ENCODE results near the gene EXOC3L4.

Gene EXOC3L4

GRCh38 chr14:103129301-103130016 lies 34.9 kb downstream of the EXOC3L4 start:
- H3K4me3 ChIP-seq (ENCODE audit: low read depth, low read length) = no peak overlapping the region
- TF ChIP-seq CTCF (IDR thresholded peaks at IDR 0.05; ENCODE audit: low read depth, low read length) (no peak), MYC (IDR thresholded peaks at IDR 0.05; ENCODE audit: low read depth, low read length) (no peak), POLR2A (IDR thresholded peaks at IDR 0.05; ENCODE audit: extremely low read depth, insufficient read length) (no peak)
- TF ChIP-seq, protein P1, sequence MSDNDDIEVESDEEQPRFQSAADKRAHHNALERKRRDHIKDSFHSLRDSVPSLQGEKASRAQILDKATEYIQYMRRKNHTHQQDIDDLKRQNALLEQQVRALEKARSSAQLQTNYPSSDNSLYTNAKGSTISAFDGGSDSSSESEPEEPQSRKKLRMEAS (IDR thresholded peaks at IDR 0.05; ENCODE audit: low read depth, low read length) = no peak
- DNase-seq (ENCODE audit: low read depth) = no peak

GRCh38 chr14:103130017-103130764 lies 35.7 kb downstream of the EXOC3L4 start:
- H3K4me3 ChIP-seq (ENCODE audit: low read depth, low read length) = no peak overlapping the region
- no peak for DNase-seq (ENCODE audit: low read depth)
- TF ChIP-seq CTCF (IDR thresholded peaks at IDR 0.05; ENCODE audit: low read depth, low read length) (no peak), MYC (IDR thresholded peaks at IDR 0.05; ENCODE audit: low read depth, low read length) (no peak), POLR2A (IDR thresholded peaks at IDR 0.05; ENCODE audit: extremely low read depth, insufficient read length) (no peak)
- TF ChIP-seq, protein P1 (IDR thresholded peaks at IDR 0.05; ENCODE audit: low read depth, low read length) = no peak

DNA sequence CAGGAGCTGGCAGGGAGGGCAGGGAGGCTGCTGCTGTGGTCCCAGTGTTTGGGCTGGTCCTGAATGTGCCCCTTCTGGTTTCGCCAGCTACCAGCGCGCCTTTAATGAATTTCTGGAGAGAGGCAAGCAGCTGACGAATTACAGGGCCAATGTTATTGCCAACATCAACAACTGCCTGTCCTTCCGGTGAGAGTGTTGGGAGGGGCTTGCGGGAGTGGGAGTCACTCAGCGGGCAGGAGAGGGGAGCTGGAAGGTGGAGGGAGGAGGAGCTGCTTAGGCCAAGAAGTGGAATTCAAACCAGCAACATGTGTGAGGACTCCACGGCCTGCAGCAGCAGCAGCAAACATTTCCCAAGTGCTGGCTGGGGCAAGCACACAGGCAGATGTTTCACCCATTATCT lies 36.4 kb downstream of the EXOC3L4 start:
- TF ChIP-seq POLR2A (IDR thresholded peaks at IDR 0.05; ENCODE audit: extremely low read depth, insufficient read length) (no peak), CTCF (IDR thresholded peaks at IDR 0.05; ENCODE audit: low read depth, low read length) (no peak), MYC (IDR thresholded peaks at IDR 0.05; ENCODE audit: low read depth, low read length) (no peak)
- TF ChIP-seq, protein P1 (IDR thresholded peaks at IDR 0.05; ENCODE audit: low read depth, low read length) = no peak
- no peak overlapping the region for H3K4me3 ChIP-seq (ENCODE audit: low read depth, low read length)
- no peak for DNase-seq (ENCODE audit: low read depth)

GRCh38 chr14:103131580-103131979 lies 37.1 kb downstream of the EXOC3L4 start:
- no peak overlapping the region for H3K4me3 ChIP-seq (ENCODE audit: low read depth, low read length)
- DNase-seq (ENCODE audit: low read depth) = no peak
- no peak for TF ChIP-seq MYC (IDR thresholded peaks at IDR 0.05; ENCODE audit: low read depth, low read length)

- no peak for DNase-seq (ENCODE audit: low read depth)
- H3K4me3 ChIP-seq (ENCODE audit: low read depth, low read length) = no peak overlapping the region
- TF ChIP-seq CTCF (IDR thresholded peaks at IDR 0.05; ENCODE audit: low read depth, low read length) (no peak), MYC (IDR thresholded peaks at IDR 0.05; ENCODE audit: low read depth, low read length) (no peak)
- TF ChIP-seq, protein P1 (IDR thresholded peaks at IDR 0.05; ENCODE audit: low read depth, low read length) = peak; percentile 63; the same call in 1 of the 2 replicates
Measured at GRCh38 chr14:103132381-103133209, 38.1 kb downstream of the EXOC3L4 start.
